Endothelial cell of umbilical vein (primary cell): ENCODE measurements around the gene C16orf74. TPM values are rescaled to one million over a fixed set of nuclear protein-coding genes. Genes with fewer than 3 reads are reported as not detected.
A peak's percentile ranks its signal among the peaks of the same experiment; 100 is the strongest.

Source experiments
- BruUV-seq: library from RNA; stranded (reverse); fragments of 400-500 nt; replicated peaks from 2 replicates; lab custom pipeline; 2021; lab: Mats Ljungman, UMichigan
- CTCF ChIA-PET: fragments of 300-600, 350-600 bp; sonication (Branson Sonifier 250); formaldehyde crosslinking; loops from one replicate; lab custom pipeline; 2021; ENCODE audit warnings: antibody characterized with exemption, inconsistent platforms; lab: Charles Lee
- POLR2A ChIA-PET: fragments of 300-600, 350-600 bp; sonication (Branson Sonifier 250); formaldehyde crosslinking; loops from one replicate; lab custom pipeline; 2021; ENCODE audit warnings: antibody characterized with exemption, inconsistent platforms; lab: Charles Lee
- DNase-seq: peaks from one replicate; pipeline ENCODE4 v3.0.0-alpha.2; 2011; ENCODE audit warnings: low read depth, low spot score
- FAIRE-seq: peaks from 2 replicates; lab custom pipeline; 2011; peaks lifted over from hg19 to GRCh38; lab: Jason Lieb, UNC
- H2AFZ ChIP-seq: 2 replicates; pipeline ENCODE4 v1.6.0; 2012; ENCODE audit warnings: low read depth, low read length, control low read depth, inconsistent platforms
- H3K27ac ChIP-seq: 2 replicates; pipeline ENCODE4 v1.5.1; 2011; ENCODE audit warnings: low read depth, mild to moderate bottlenecking, control low read depth, low read length, moderate library complexity; ENCODE audit not compliant: insufficient read depth
- H3K27me3 ChIP-seq, 2 experiments: 2 replicates each; pipeline versions ENCODE4 v1.6.0 to v1.6.1; 2011; ENCODE audit warnings: low read length in 2 of 2, mixed read lengths in 1 of 2; ENCODE audit not compliant: control insufficient read depth in 2 of 2, insufficient read depth in 2 of 2
- H3K36me3 ChIP-seq, 2 experiments: 2 replicates in 1 of 2; 3 replicates in 1 of 2; pipeline ENCODE4 v1.5.1; 2011; ENCODE audit warnings: low read length in 2 of 2, mild to moderate bottlenecking in 1 of 2, moderate library complexity in 1 of 2; ENCODE audit not compliant: control insufficient read depth in 2 of 2, insufficient read depth in 2 of 2; ENCODE audit errors: extremely low read depth in 1 of 2
- H3K4me1 ChIP-seq: 3 replicates; pipeline ENCODE4 v1.5.1; 2011; ENCODE audit warnings: mild to moderate bottlenecking, low read length; ENCODE audit not compliant: control insufficient read depth, insufficient read depth; ENCODE audit errors: extremely low read depth
- H3K4me2 ChIP-seq: 2 replicates; pipeline ENCODE4 v1.6.1; 2011; ENCODE audit warnings: low read length, control low read depth, mixed read lengths; ENCODE audit not compliant: insufficient read depth
- H3K4me3 ChIP-seq, 3 experiments: fragments of 200-600 bp in 1 of 3; sonication (generic), shearing (Covaris generic) in 1 of 3; replicated peaks in 1 of 3; 2 replicates each; pipeline ENCODE4 v1.5.1; 2011 to 2016; ENCODE audit warnings: control low read depth in 3 of 3, low read length in 3 of 3, mild to moderate bottlenecking in 2 of 3, inconsistent platforms in 1 of 3, low read depth in 1 of 3, moderate library complexity in 1 of 3; ENCODE audit not compliant: insufficient read depth in 1 of 3
- H3K79me2 ChIP-seq: 2 replicates; pipeline ENCODE4 v1.6.0; 2012; ENCODE audit warnings: low read length, inconsistent platforms; ENCODE audit not compliant: control insufficient read depth, insufficient read depth
- H3K9ac ChIP-seq: replicated peaks from 2 replicates; pipeline ENCODE3; 2011; ENCODE audit warnings: low read length, control low read depth; ENCODE audit not compliant: insufficient read depth; ENCODE audit errors: extremely low read depth
- H3K9me1 ChIP-seq: replicated peaks from 3 replicates; pipeline ENCODE4 v1.6.0; 2011; ENCODE audit warnings: mild to moderate bottlenecking, low read length; ENCODE audit not compliant: control insufficient read depth, insufficient read depth; ENCODE audit errors: extremely low read depth
- H3K9me3 ChIP-seq: replicated peaks from 2 replicates; pipeline ENCODE4 v1.5.1; 2012; ENCODE audit warnings: low read length, inconsistent platforms; ENCODE audit not compliant: control insufficient read depth, insufficient read depth
- H4K20me1 ChIP-seq: replicated peaks from 2 replicates; pipeline ENCODE3; 2011; ENCODE audit warnings: mild to moderate bottlenecking, low read length; ENCODE audit not compliant: control insufficient read depth, insufficient read depth; ENCODE audit errors: extremely low read depth
- EZH2 ChIP-seq: IDR thresholded peaks from 2 replicates; pipeline ENCODE4 v1.6.1; 2012; ENCODE audit warnings: borderline replicate concordance, low read depth, mild to moderate bottlenecking, moderate library complexity, low read length, inconsistent platforms; ENCODE audit not compliant: severe bottlenecking
- FOS ChIP-seq: IDR thresholded peaks from 2 replicates; pipeline ENCODE4 v1.6.1; 2011; ENCODE audit warnings: mild to moderate bottlenecking, low read length, moderate library complexity, borderline replicate concordance; ENCODE audit not compliant: insufficient read depth
- GATA2 ChIP-seq: IDR thresholded peaks from 2 replicates; pipeline ENCODE4 v1.7.0; 2011; ENCODE audit warnings: low read depth, mild to moderate bottlenecking, moderate library complexity, mixed read lengths, low read length; ENCODE audit not compliant: insufficient read length, insufficient read depth
- JUN ChIP-seq: IDR thresholded peaks from 2 replicates; pipeline ENCODE4 v1.6.1; 2011; ENCODE audit warnings: borderline replicate concordance, low read depth; ENCODE audit not compliant: insufficient read length, insufficient read depth
- MYC ChIP-seq: IDR thresholded peaks from one replicate; pipeline ENCODE4 v1.6.1; 2011; ENCODE audit warnings: mild to moderate bottlenecking, low read depth, low read length
- POLR2A ChIP-seq: IDR thresholded peaks from 2 replicates; pipeline ENCODE4 v1.6.1; 2012; ENCODE audit warnings: low read depth, mild to moderate bottlenecking, control low read depth, low read length
- dilution Hi-C: fragments of 300-500 bp; cut with MboI; formaldehyde crosslinking; loops from one replicate; pipeline ENCODE4 v1.15.0; 2019; ENCODE audit warnings: low sequenced_read_pairs; ENCODE audit not compliant: extremely low pct_ligation_motif_present
- intact Hi-C: fragments of 100-400 bp; cut with micrococcal nuclease; formaldehyde crosslinking; loops from one replicate; pipeline ENCODE4 v1.10.0; 2022
- polyA plus RNA-seq, 4 experiments: library from polyadenylated mRNA; depleted of rRNA in 3 of 4; stranded (reverse) in 3 of 4; unstranded in 1 of 4; fragments of >200 nt; gene quantifications; 2 replicates each; pipeline versions ENCODE4 v1.2.1 to v1.2.3, GENCODE V29; 2011 to 2012; ENCODE audit warnings: missing spikeins in 1 of 4
- total RNA-seq: library from RNA; stranded (reverse); gene quantifications from 2 replicates; pipeline ENCODE4 v1.2.3, GENCODE V29; 2021
- TF ChIP-seq, protein P1 (sequence below): IDR thresholded peaks from 2 replicates; pipeline ENCODE4 v1.6.1; 2011; ENCODE audit not compliant: insufficient read depth, insufficient read length
- TF ChIP-seq, protein P2 (sequence below), 2 donors: IDR thresholded peaks; 1 replicate in 1 of 2; 2 replicates in 1 of 2; pipeline ENCODE4 v1.5.1; 2011; ENCODE audit warnings: low read length in 2 of 2, mild to moderate bottlenecking in 2 of 2, moderate library complexity in 2 of 2, control low read depth in 1 of 2, inconsistent platforms in 1 of 2, low read depth in 1 of 2; ENCODE audit not compliant: insufficient read depth in 1 of 2; ENCODE audit errors: extremely low read depth in 1 of 2

C16orf74 gene
- total and polyA plus RNA-seq, 2 donors (not counting 3 experiments of a cell fraction or from before 2014, with no cell fraction given), result 12.1 to 38.7 TPM

DNA sequence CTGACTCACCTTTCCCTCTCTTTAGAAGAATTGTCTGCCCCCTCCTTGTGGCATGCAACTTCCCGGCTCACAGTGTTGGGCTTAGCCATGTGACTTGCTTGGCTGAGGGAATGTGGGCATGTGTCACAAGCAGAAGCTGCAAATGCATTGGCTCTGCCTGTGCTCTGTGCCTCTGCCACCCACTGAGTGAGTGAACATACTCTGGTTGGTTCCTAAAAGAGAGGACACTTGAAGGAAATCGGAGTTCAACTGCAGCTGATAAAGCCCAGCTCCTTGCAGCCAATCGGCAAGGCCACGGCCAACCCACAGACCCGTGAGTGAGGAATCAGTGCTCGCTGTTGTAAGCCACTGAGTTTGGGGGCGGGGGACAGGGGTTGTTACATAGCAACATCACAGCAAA, 51.3 kb downstream of the C16orf74 start:
- Histone ChIP-seq H3K4me1 (no peaks in the 10 kb centered on the region), H3K27me3 (no peaks in the 10 kb centered on the region), H2AFZ (no peak overlapping the region), H3K9me1 (no peaks in the 10 kb centered on the region), H3K9ac (no peak overlapping the region), H4K20me1 (no peaks in the 10 kb centered on the region), H3K79me2 (no peaks in the 10 kb centered on the region), H3K4me3 (no peak overlapping the region), H3K36me3 (no peaks in the 10 kb centered on the region), H3K9me3 (no peaks in the 10 kb centered on the region), H3K27ac (no peak overlapping the region), H3K4me2 (no peak overlapping the region)
- CTCF ChIA-PET, result interaction anchor here (1.0 to 1.6 kb wide), 2 partner anchors 10 to 17 kb away, joined by 5 to 7 read pairs; no protein-coding TSS in a partner anchor
- intact Hi-C loops, result no loop called here
- FAIRE-seq, result peak; percentile 8
- dilution Hi-C loops, result no loop called here
- no peak for DNase-seq
- no TSS peak for BruUV-seq
- no peak for TF ChIP-seq JUN
- TF ChIP-seq, protein P1, sequence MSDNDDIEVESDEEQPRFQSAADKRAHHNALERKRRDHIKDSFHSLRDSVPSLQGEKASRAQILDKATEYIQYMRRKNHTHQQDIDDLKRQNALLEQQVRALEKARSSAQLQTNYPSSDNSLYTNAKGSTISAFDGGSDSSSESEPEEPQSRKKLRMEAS, result no peak
- POLR2A ChIA-PET, result no interaction called here

GRCh38 chr16:85698935-85699558, 51.8 kb downstream of the C16orf74 start:
- no peak overlapping the region for H3K27ac ChIP-seq
- no TSS peak for BruUV-seq
- TF ChIP-seq POLR2A, result no peak
- no peak for TF ChIP-seq MYC
- TF ChIP-seq, protein P2, sequence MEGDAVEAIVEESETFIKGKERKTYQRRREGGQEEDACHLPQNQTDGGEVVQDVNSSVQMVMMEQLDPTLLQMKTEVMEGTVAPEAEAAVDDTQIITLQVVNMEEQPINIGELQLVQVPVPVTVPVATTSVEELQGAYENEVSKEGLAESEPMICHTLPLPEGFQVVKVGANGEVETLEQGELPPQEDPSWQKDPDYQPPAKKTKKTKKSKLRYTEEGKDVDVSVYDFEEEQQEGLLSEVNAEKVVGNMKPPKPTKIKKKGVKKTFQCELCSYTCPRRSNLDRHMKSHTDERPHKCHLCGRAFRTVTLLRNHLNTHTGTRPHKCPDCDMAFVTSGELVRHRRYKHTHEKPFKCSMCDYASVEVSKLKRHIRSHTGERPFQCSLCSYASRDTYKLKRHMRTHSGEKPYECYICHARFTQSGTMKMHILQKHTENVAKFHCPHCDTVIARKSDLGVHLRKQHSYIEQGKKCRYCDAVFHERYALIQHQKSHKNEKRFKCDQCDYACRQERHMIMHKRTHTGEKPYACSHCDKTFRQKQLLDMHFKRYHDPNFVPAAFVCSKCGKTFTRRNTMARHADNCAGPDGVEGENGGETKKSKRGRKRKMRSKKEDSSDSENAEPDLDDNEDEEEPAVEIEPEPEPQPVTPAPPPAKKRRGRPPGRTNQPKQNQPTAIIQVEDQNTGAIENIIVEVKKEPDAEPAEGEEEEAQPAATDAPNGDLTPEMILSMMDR (IDR thresholded peaks at IDR 0.05; ENCODE audit: extremely low read depth in 1 of 2, insufficient read depth in 1 of 2, low read depth in 1 of 2, low read length in 2 of 2), result no peak
- no peak for TF ChIP-seq JUN
- no peak for TF ChIP-seq GATA2
- TF ChIP-seq FOS, result no peak
- no peak for TF ChIP-seq EZH2
- TF ChIP-seq, protein P1, result no peak
- H3K4me2 ChIP-seq, result no peak overlapping the region
- H3K9me3 ChIP-seq, result no peaks in the 10 kb centered on the region
- H2AFZ ChIP-seq, result no peak overlapping the region
- no peak overlapping the region for H3K4me3 ChIP-seq
- POLR2A ChIA-PET, result no interaction called here
- H3K27me3 ChIP-seq, result no peaks in the 10 kb centered on the region
- no peak overlapping the region for H3K9ac ChIP-seq
- no peaks in the 10 kb centered on the region for H3K4me1 ChIP-seq
- no peaks in the 10 kb centered on the region for H4K20me1 ChIP-seq
- intact Hi-C loops (no loop called here), dilution Hi-C loops (no loop called here)
- H3K79me2 ChIP-seq, result no peaks in the 10 kb centered on the region
- FAIRE-seq, result no peak
- no peaks in the 10 kb centered on the region for H3K9me1 ChIP-seq
- H3K36me3 ChIP-seq, result no peaks in the 10 kb centered on the region
- DNase-seq, result no peak
- CTCF ChIA-PET, result interaction anchor here (0.9 to 1.6 kb wide), 3 partner anchors 11 to 18 kb away, joined by 4 to 7 read pairs (median 5); no protein-coding TSS in a partner anchor
